ENCODE measurements around the gene AHRR. TPM values are rescaled to one million over a fixed set of nuclear protein-coding genes. Genes with fewer than 3 reads are reported as not detected.
A peak's percentile ranks its signal among the peaks of the same experiment; 100 is the strongest.

Gene AHRR
- total RNA-seq, 2 experiments from 2014 or later, result 24.0 to 26.6 TPM

DNA sequence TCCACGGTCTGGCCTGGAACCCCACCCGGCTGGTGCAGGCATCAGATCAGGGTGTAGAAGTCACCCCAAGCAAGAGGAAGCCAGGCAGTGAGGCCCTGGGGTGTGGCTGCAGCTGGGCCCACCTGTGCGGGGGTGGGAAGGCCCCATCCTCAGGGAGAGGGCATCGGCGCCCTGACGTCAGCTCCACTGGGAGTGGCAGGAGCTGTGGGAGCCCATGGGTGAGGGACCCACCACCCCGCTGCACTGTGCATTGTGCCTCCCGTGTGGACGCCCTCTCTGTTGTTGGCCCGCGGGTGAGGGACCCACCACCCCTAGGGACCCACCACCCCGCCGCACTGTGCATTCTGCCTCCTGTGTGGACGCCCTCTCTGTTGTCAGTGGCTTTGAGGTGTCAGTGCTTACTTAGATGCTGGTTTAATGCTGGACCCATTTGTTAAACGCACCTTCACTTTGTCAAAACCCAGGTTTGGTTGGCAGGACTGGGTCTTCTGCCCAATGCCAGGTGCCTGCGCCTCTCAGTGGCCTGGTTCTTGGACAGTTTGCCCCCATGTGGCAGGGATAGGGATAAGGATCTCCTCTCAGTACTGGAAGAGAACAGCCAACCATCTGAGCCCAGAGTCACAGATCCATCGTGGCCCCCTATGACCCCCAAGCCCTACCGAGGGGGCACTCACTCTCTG, 114.6 kb downstream of the AHRR start:
- H3K36me3 Mint-ChIP-seq, result peaks cover 10% of the 10 kb centered on the region
- DNase-seq, result no peak
- H3K27me3 Mint-ChIP-seq, result no peaks in the 10 kb centered on the region
- H3K4me3 Mint-ChIP-seq, result no peak overlapping the region
- no peaks in the 10 kb centered on the region for H3K9me3 Mint-ChIP-seq
- no peak overlapping the region for H3K27ac Mint-ChIP-seq
- peaks cover 5% of the 10 kb centered on the region for H3K4me1 Mint-ChIP-seq

GRCh38 chr5:436641-436975, 115.1 kb downstream of the AHRR start:
- Mint-ChIP-seq H3K36me3 (peaks cover 11% of the 10 kb centered on the region), H3K27ac (no peak overlapping the region), H3K27me3 (no peaks in the 10 kb centered on the region), H3K4me3 (no peak overlapping the region), H3K4me1 (peaks cover 5% of the 10 kb centered on the region), H3K9me3 (no peaks in the 10 kb centered on the region)
- no peak for DNase-seq

DNA sequence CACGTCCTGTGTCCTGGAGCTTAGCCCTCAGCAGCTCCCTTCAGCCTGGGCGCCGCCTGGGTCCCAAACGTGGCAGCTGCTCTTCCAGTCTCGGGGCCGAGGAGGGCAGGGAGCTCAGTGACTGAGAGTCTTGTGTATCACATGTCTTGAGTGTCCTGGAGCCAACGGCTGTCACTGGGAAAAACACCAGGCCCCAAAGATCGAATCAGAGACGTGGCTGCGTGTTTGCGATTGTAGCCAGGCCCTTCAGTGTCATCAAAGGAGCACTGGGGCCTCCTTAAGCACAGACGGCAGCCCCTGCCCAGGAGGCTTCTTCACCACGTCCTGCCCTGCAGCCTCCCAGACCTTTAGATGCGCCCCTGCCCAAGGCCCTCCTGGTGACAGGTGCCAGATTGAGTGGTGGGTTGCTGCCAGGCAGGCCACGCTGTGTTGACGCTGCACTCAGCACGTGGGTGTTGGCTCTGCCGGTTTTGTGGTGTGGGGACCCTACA, 115.8 kb downstream of the AHRR start:
- Mint-ChIP-seq H3K9me3 (no peaks in the 10 kb centered on the region), H3K4me1 (peaks cover 11% of the 10 kb centered on the region), H3K4me3 (no peak overlapping the region), H3K27ac (no peak overlapping the region), H3K27me3 (no peaks in the 10 kb centered on the region), H3K36me3 (peaks cover 14% of the 10 kb centered on the region)
- no peak for DNase-seq

DNA sequence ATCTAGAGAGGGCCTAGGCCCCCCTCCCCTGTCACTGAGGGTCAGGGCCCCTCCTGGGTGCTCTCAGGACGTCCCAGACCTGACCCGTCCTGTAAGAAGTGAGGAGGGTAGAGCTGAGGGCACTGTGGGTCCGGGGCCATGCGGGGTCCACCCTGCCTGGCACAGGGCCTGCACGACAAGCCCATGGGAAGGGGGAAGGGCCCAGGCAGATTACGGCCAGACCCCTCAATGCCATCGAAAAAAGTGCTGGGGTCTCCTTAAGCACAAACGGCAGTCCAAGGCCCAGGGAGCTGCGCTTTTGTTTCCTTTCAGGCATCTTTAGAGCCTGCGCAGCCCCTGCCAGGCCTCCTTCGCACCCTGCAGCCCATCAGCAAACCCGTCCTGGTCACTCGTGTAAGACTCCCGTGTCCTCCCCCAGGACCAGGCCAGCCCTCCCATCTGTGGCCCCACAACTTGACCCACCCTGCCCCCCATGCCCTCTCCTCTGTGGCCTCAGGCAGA, 117.0 kb downstream of the AHRR start:
- no peaks in the 10 kb centered on the region for H3K9me3 Mint-ChIP-seq
- H3K27me3 Mint-ChIP-seq, result no peaks in the 10 kb centered on the region
- DNase-seq, result no peak
- H3K4me1 Mint-ChIP-seq, result peaks cover 14% of the 10 kb centered on the region
- peaks cover 15% of the 10 kb centered on the region for H3K36me3 Mint-ChIP-seq
- H3K27ac Mint-ChIP-seq, result no peak overlapping the region
- H3K4me3 Mint-ChIP-seq, result no peak overlapping the region

DNA sequence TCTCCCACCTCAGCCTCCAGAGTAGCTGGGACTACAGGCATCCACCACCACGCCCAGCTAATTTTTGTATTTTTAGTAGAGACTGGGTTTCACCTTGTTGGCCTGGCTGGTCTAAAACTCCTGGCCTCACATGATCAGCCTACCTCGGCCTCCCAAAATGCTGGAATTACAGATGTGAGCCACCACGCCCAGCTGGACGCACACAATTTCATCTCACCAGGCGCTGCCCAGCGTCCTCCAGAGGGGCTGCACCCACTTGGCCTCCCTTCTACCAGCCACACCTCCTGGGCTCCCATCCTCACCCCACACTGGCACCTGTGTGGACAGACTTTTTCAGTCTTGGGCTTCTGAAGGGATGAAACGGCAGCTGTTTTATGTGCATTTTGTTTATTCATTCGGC, 117.7 kb downstream of the AHRR start:
- H3K4me3 Mint-ChIP-seq, result no peak overlapping the region
- H3K4me1 Mint-ChIP-seq, result peaks cover 16% of the 10 kb centered on the region
- no peak for DNase-seq
- no peak overlapping the region for H3K27ac Mint-ChIP-seq
- H3K27me3 Mint-ChIP-seq, result no peaks in the 10 kb centered on the region
- H3K36me3 Mint-ChIP-seq, result peaks cover 16% of the 10 kb centered on the region
- no peaks in the 10 kb centered on the region for H3K9me3 Mint-ChIP-seq

DNA sequence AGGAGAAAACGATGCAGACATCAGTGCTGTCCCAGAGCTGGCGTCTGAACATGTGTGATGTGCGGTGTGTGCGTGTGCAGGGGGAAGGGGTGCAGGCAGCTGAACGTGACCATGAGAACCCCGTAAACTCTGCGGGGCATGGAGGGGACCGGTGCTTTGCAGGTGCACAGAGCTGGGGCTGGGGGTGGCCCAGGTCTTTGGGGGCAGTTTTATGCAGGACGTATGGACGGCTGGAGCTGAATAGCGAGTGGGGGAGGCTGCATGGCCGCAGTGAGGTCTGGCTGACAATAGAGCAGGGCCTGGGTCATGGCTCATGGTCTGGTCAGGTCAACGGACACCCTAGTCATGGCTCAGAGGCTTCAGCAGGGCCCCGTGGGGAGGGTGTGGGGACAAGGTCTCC, 118.1 kb downstream of the AHRR start:
- H3K27me3 Mint-ChIP-seq, result no peaks in the 10 kb centered on the region
- no peaks in the 10 kb centered on the region for H3K9me3 Mint-ChIP-seq
- H3K4me1 Mint-ChIP-seq, result peaks cover 21% of the 10 kb centered on the region
- no peak overlapping the region for H3K4me3 Mint-ChIP-seq
- DNase-seq, result no peak
- H3K36me3 Mint-ChIP-seq, result peaks cover 19% of the 10 kb centered on the region
- H3K27ac Mint-ChIP-seq, result no peak overlapping the region

DNA sequence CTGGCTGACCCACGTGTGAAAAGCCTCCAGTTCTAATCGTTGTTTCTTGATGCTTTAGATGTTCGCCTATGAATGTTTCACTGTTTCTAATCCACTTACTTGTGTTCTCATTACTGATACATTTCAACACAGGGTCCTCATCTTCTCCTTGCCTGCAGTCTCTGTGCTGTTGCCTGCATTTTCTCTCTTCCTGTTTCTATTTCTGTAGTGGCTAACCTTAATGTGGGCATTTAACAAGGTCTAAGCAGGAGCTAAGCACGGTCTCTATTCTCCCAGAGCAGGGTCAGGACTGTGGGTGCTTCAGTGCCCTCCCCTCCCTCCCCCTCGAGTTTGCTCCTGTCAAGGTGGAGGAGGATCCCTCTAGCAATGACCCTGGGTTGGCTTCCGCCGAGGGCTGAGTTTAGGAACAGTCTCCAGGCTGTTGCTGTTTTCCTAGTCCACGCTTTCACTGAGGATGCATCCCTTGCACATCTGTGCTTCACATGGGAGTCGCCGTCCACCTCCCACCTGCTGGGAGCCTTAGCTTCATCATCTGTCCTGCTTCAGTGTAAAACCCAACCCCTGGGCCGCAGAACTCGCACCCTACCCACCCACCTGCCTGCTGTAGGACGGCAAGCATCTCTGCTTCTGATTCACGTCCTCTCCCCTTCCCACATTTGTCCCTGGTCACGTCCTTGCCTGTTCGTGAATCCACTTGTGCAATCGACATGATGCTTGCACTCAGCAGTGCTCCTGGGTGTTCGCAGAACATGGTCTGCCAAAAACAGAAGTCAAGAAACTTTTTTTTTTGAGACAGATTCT, 119.1 kb downstream of the AHRR start:
- Mint-ChIP-seq H3K27ac (no peak overlapping the region), H3K9me3 (no peaks in the 10 kb centered on the region), H3K36me3 (peaks cover 18% of the 10 kb centered on the region), H3K27me3 (no peaks in the 10 kb centered on the region), H3K4me3 (no peak overlapping the region), H3K4me1 (peaks cover 25% of the 10 kb centered on the region)
- DNase-seq, result no peak

- Mint-ChIP-seq H3K27me3 (no peaks in the 10 kb centered on the region), H3K36me3 (peaks cover 22% of the 10 kb centered on the region), H3K27ac (peak overlapping the region; percentile 96), H3K4me3 (peak overlapping the region; percentile 99), H3K9me3 (no peaks in the 10 kb centered on the region), H3K4me1 (peaks cover 32% of the 10 kb centered on the region)
- DNase-seq, result no peak
These were observed 120.5 kb downstream of the AHRR start for GRCh38 chr5:441996-442334.

- Mint-ChIP-seq H3K27me3 (no peaks in the 10 kb centered on the region), H3K27ac (peak within 1 kb of the TSS; percentile 96), H3K36me3 (peaks cover 25% of the 10 kb centered on the region), H3K4me3 (peak within 1 kb of the TSS; percentile 99), H3K4me1 (peaks cover 33% of the 10 kb centered on the region), H3K9me3 (no peaks in the 10 kb centered on the region)
- DNase-seq, result peak; percentile 81
These were observed 121.1 kb downstream of the AHRR start, which contains the start of gene EXOC3 for GRCh38 chr5:442335-443238. TSS of gene EXOC3 (plus strand) at chr5:443176. CDS start at chr5:446206, 3,030 bp downstream.

GRCh38 chr5:443239-444151, 122.0 kb downstream of the AHRR start:
- Mint-ChIP-seq H3K27ac (peak overlapping the region; percentile 79), H3K4me3 (peak overlapping the region; percentile 99), H3K36me3 (peaks cover 32% of the 10 kb centered on the region), H3K4me1 (peaks cover 33% of the 10 kb centered on the region), H3K9me3 (no peaks in the 10 kb centered on the region), H3K27me3 (no peaks in the 10 kb centered on the region)
- DNase-seq, result peak; percentile 27

GRCh38 chr5:444226-444625, 122.7 kb downstream of the AHRR start:
- no peak for DNase-seq
- H3K4me1 Mint-ChIP-seq, result peaks cover 35% of the 10 kb centered on the region
- no peaks in the 10 kb centered on the region for H3K9me3 Mint-ChIP-seq
- H3K27ac Mint-ChIP-seq, result peak overlapping the region; percentile 40
- H3K36me3 Mint-ChIP-seq, result peaks cover 39% of the 10 kb centered on the region
- peak overlapping the region; percentile 99 for H3K4me3 Mint-ChIP-seq
- no peaks in the 10 kb centered on the region for H3K27me3 Mint-ChIP-seq

DNA sequence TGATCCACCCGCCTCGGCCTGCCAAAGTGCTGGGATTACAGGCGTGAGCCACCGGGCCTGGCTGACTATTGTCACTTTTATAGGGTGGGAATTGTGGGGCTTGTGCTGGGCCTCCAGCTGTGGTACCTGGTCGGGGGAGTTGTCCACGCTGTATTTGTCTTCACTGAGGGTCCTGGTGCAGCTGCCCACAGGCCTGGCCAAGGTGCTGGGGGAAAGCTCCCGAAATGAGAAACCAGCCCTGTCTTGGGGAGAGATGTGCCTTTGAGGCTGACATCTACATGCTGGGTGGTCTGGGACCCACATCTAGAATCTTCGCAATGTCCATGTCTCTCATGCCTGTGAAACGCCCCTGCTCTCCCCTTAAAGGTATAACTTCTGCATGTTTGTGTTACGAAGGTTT, 124.1 kb downstream of the AHRR start:
- Mint-ChIP-seq H3K4me1 (peaks cover 40% of the 10 kb centered on the region), H3K27me3 (no peaks in the 10 kb centered on the region), H3K36me3 (peaks cover 52% of the 10 kb centered on the region)

DNA sequence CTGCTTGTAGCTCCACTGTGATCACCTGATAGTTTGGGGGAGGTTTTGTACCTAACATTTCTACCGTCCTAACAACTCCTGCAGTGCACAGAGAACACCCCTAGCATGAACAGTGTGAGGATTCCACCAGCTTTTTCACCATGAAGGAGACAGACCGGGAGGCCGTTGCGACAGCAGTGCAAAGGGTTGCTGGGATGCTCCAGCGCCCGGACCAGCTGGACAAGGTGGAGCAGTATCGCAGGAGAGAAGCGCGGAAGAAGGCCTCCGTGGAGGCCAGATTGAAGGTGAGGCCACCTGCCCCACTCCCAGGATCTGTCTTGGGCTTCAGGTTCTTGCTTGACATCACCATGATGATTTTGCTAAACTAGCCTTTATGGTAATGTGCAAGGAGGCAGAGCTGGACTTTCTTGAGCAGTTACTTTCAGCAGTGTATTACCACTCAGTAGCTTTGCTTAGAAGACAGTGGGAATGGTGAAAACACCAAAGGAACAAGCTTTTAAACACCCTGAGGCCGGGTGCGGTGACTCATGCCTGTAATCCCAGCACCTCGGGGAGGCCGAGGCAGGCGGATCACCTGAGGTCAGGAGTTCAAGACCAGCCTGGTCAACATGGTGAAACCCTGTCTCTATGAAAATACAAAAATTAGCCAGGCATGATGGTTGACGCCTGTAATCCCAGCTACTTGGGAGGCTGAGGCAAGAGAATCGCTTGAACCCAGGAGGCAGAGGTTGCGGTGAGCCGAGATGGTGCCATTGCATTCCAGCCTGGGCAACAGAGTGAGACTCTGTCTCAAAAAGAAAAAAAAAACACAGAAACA, 124.8 kb downstream of the AHRR start:
- Mint-ChIP-seq H3K4me3 (no peak overlapping the region), H3K27me3 (no peaks in the 10 kb centered on the region), H3K27ac (no peak overlapping the region), H3K9me3 (peaks cover 10% of the 10 kb centered on the region), H3K36me3 (peaks cover 59% of the 10 kb centered on the region), H3K4me1 (peaks cover 37% of the 10 kb centered on the region)
- DNase-seq, result no peak

More for the DNA sequence above, 124.1 kb downstream of the AHRR start:
- Mint-ChIP-seq H3K9me3 (peaks cover 4% of the 10 kb centered on the region), H3K4me3 (no peak overlapping the region), H3K27ac (no peak overlapping the region)
- no peak for DNase-seq
